Measurements from ENCODE around the gene GRPEL1. TPM values are rescaled to one million over a fixed set of nuclear protein-coding genes. Genes with fewer than 3 reads are reported as not detected.

GRPEL1 gene
- total RNA-seq, 1 experiment from 2014 or later: 80.1 TPM

GRCh38 chr4:7096236-7096635, 28.4 kb upstream of the GRPEL1 start:
- Histone ChIP-seq H3K9me3 (ENCODE audit: control insufficient read depth in 1 of 2, insufficient read depth in 1 of 2, low read depth in 1 of 2, low read length in 2 of 2) (no peaks in the 10 kb centered on the region), H3K27ac (ENCODE audit: low read depth, low read length) (no peak overlapping the region), H3K27me3 (ENCODE audit: insufficient read depth, low read length) (peaks cover 7% of the 10 kb centered on the region; the same call in 1 of the 2 replicates), H3K4me1 (ENCODE audit: control insufficient read depth in 1 of 2, insufficient read depth in 2 of 2, low read length in 2 of 2) (peaks cover 0 to 2% of the 10 kb centered on the region in 2 experiments; a peak in 1 of 4 replicates), H3K79me2 (ENCODE audit: insufficient read depth, low read length) (no peaks in the 10 kb centered on the region), H3K9me2 (ENCODE audit: insufficient read depth) (no peaks in the 10 kb centered on the region), H3K9ac (ENCODE audit: low read length) (no peak overlapping the region), H3K4me2 (ENCODE audit: low read length) (no peak overlapping the region), H3K36me3 (ENCODE audit: control insufficient read depth in 1 of 2, insufficient read depth in 2 of 2, low read length in 2 of 2) (no peaks in the 10 kb centered on the region), H4K20me1 (ENCODE audit: insufficient read depth) (no peaks in the 10 kb centered on the region), H2AFZ (ENCODE audit: low read depth, low read length, poor library complexity, severe bottlenecking) (no peak overlapping the region), H3K4me3 (replicated peaks in 1 of 2; ENCODE audit: low read depth in 1 of 2, low read length in 2 of 2) (no peak overlapping the region)
- intact Hi-C loops (cut with micrococcal nuclease): no loop called here
- no peak for ATAC-seq
- CTCF ChIA-PET: interaction anchor here (0.9 kb wide), 1 partner anchor 14 kb away, joined by 4 read pairs; no protein-coding TSS in a partner anchor
- BruUV-seq (replicated peaks): no TSS peak
- TF ChIP-seq FOSL1 (IDR thresholded peaks at IDR 0.05; ENCODE audit: low read depth) (no peak), ZBTB33 (IDR thresholded peaks at IDR 0.05; ENCODE audit: extremely low read depth, insufficient replicate concordance, low read length) (no peak), EZH2phosphoT487 (IDR thresholded peaks at IDR 0.05; ENCODE audit: borderline replicate concordance) (no peak), SP1 (IDR thresholded peaks at IDR 0.05; ENCODE audit: low read depth) (no peak), ZFX (IDR thresholded peaks at IDR 0.05) (no peak), EGR1 (IDR thresholded peaks at IDR 0.05; ENCODE audit: low read depth) (no peak), CEBPB (IDR thresholded peaks at IDR 0.05; ENCODE audit: low read depth) (no peak), ATF3 (IDR thresholded peaks at IDR 0.05) (no peak), TCF7L2 (IDR thresholded peaks at IDR 0.05; ENCODE audit: borderline replicate concordance, extremely low read depth, insufficient read depth, insufficient read length) (no peak), RAD21 (IDR thresholded peaks at IDR 0.05; ENCODE audit: low read depth) (no peak), POLR2AphosphoS5 (IDR thresholded peaks at IDR 0.05; ENCODE audit: low read depth, low read length) (no peak), CBX3 (IDR thresholded peaks at IDR 0.05; ENCODE audit: low read depth) (no peak), REST (IDR thresholded peaks at IDR 0.05; ENCODE audit: low read depth) (no peak), EZH2 (IDR thresholded peaks at IDR 0.05) (no peak)
- POLR2A ChIA-PET: no interaction called here
- RAD21 ChIA-PET (ENCODE audit: low non-redundant PET in 1 of 2, low total read pairs in 2 of 2, uncharacterized antibody in 2 of 2, unreplicated experiment in 2 of 2): no interaction called here
- DNase-seq (ENCODE audit: low read depth, low spot score): no peak

Data from HCT116 (cell line).